Measurements from ENCODE around the gene PDE4C.

PDE4C gene

GRCh38 chr19:18203408-18203862 lies 22.8 kb downstream of the PDE4C start:
- in situ Hi-C loops (cut with MboI; ENCODE audit: low sequenced_read_pairs), result no loop called here

GRCh38 chr19:18202778-18203407 lies 23.3 kb downstream of the PDE4C start:
- in situ Hi-C loops (cut with MboI; ENCODE audit: low sequenced_read_pairs), result no loop called here

- in situ Hi-C loops (cut with MboI; ENCODE audit: low sequenced_read_pairs), result no loop called here
Observed at GRCh38 chr19:18202397-18202777, 23.9 kb downstream of the PDE4C start.

GRCh38 chr19:18198374-18198773 lies 27.9 kb downstream of the PDE4C start:
- in situ Hi-C loops (cut with MboI; ENCODE audit: low sequenced_read_pairs), result no loop called here

- in situ Hi-C loops (cut with MboI; ENCODE audit: low sequenced_read_pairs), result no loop called here
Observed at GRCh38 chr19:18197941-18198340, 28.3 kb downstream of the PDE4C start.

- in situ Hi-C loops (cut with MboI; ENCODE audit: low sequenced_read_pairs), result no loop called here
Observed at GRCh38 chr19:18197306-18197705, 28.9 kb downstream of the PDE4C start.

- in situ Hi-C loops (cut with MboI; ENCODE audit: low sequenced_read_pairs), result no loop called here
Observed at GRCh38 chr19:18196511-18196845, 29.8 kb downstream of the PDE4C start.

GRCh38 chr19:18194554-18195238 lies 31.5 kb downstream of the PDE4C start:
- in situ Hi-C loops (cut with MboI; ENCODE audit: low sequenced_read_pairs), result no loop called here

GRCh38 chr19:18194181-18194530 lies 32.1 kb downstream of the PDE4C start:
- in situ Hi-C loops (cut with MboI; ENCODE audit: low sequenced_read_pairs), result no loop called here

GRCh38 chr19:18193388-18194180 lies 32.7 kb downstream of the PDE4C start:
- in situ Hi-C loops (cut with MboI; ENCODE audit: low sequenced_read_pairs), result no loop called here

- in situ Hi-C loops (cut with MboI; ENCODE audit: low sequenced_read_pairs), result no loop called here
Observed at GRCh38 chr19:18192673-18193387, 33.4 kb downstream of the PDE4C start, which contains the start of gene MPV17L2. MPV17L2 (plus strand) TSS chr19:18193218; CDS start chr19:18193282, 64 bp downstream.

GRCh38 chr19:18191640-18192062 lies 34.6 kb downstream of the PDE4C start:
- in situ Hi-C loops (cut with MboI; ENCODE audit: low sequenced_read_pairs), result no loop called here

- in situ Hi-C loops (cut with MboI; ENCODE audit: low sequenced_read_pairs), result no loop called here
Observed at GRCh38 chr19:18190278-18190677, 36.0 kb downstream of the PDE4C start.

- in situ Hi-C loops (cut with MboI; ENCODE audit: low sequenced_read_pairs), result no loop called here
Observed at GRCh38 chr19:18185538-18185937, 40.7 kb downstream of the PDE4C start.

- in situ Hi-C loops (cut with MboI; ENCODE audit: low sequenced_read_pairs), result no loop called here
Observed at GRCh38 chr19:18183529-18183928, 42.7 kb downstream of the PDE4C start.

- in situ Hi-C loops (cut with MboI; ENCODE audit: low sequenced_read_pairs), result no loop called here
Observed at GRCh38 chr19:18179957-18180356, 46.3 kb downstream of the PDE4C start.

GRCh38 chr19:18176367-18177310 lies 49.6 kb downstream of the PDE4C start:
- in situ Hi-C loops (cut with MboI; ENCODE audit: low sequenced_read_pairs), result no loop called here

GRCh38 chr19:18174983-18175382 lies 51.3 kb downstream of the PDE4C start:
- in situ Hi-C loops (cut with MboI; ENCODE audit: low sequenced_read_pairs), result no loop called here

Measured in HL-60/S4 treated with retinoic acid at 250 ng/mL for 4 days and 3 days (cell line).